ENCODE results near the gene SGO2.

The SGO2 gene

GRCh38 chr2:200525882-200526651 lies at the start of gene SGO2:
SGO2 (plus strand) TSS chr2:200526207; CDS start chr2:200532976, 6,769 bp downstream.
- peak; percentile 58 for DNase-seq

GRCh38 chr2:200476836-200477235 lies 49.2 kb upstream of the SGO2 start:
- DNase-seq, result no peak

- no peak for DNase-seq
Measured at GRCh38 chr2:200477667-200478131, 48.3 kb upstream of the SGO2 start.

- DNase-seq, result no peak
Measured at GRCh38 chr2:200479692-200480265, 46.2 kb upstream of the SGO2 start.

GRCh38 chr2:200482194-200482593 lies 43.8 kb upstream of the SGO2 start:
- DNase-seq, result no peak

- DNase-seq, result no peak
Measured at GRCh38 chr2:200483729-200484198, 42.2 kb upstream of the SGO2 start.

- DNase-seq, result no peak
Measured at GRCh38 chr2:200484934-200485333, 41.1 kb upstream of the SGO2 start.

GRCh38 chr2:200486529-200486928 lies 39.5 kb upstream of the SGO2 start:
- no peak for DNase-seq

GRCh38 chr2:200488169-200488568 lies 37.8 kb upstream of the SGO2 start:
- DNase-seq, result no peak

GRCh38 chr2:200490001-200490400 lies 36.0 kb upstream of the SGO2 start:
- DNase-seq, result no peak

- DNase-seq, result no peak
Measured at GRCh38 chr2:200492656-200493055, 33.4 kb upstream of the SGO2 start.

GRCh38 chr2:200494048-200494447 lies 32.0 kb upstream of the SGO2 start:
- DNase-seq, result no peak

GRCh38 chr2:200496696-200497095 lies 29.3 kb upstream of the SGO2 start:
- DNase-seq, result no peak

GRCh38 chr2:200498402-200499162 lies 27.4 kb upstream of the SGO2 start:
- DNase-seq, result no peak

- no peak for DNase-seq
Measured at GRCh38 chr2:200502196-200502595, 23.8 kb upstream of the SGO2 start.

GRCh38 chr2:200506679-200507078 lies 19.3 kb upstream of the SGO2 start:
- DNase-seq, result no peak

- DNase-seq, result no peak
Measured at GRCh38 chr2:200507179-200507578, 18.8 kb upstream of the SGO2 start.

- no peak for DNase-seq
Measured at GRCh38 chr2:200509235-200509611, 16.8 kb upstream of the SGO2 start.

GRCh38 chr2:200509612-200510433 lies 16.2 kb upstream of the SGO2 start, which contains the start of gene KCTD18:
KCTD18 (minus strand) TSS chr2:200510068; CDS start chr2:200507016, 3,052 bp downstream.
- peak; percentile 7 for DNase-seq

GRCh38 chr2:200515155-200515554 lies 10.9 kb upstream of the SGO2 start:
- DNase-seq, result no peak

- no peak for DNase-seq
Measured at GRCh38 chr2:200523158-200523557, 2.8 kb upstream of the SGO2 start.

- no peak for DNase-seq
Measured at GRCh38 chr2:200523604-200524003, 2.4 kb upstream of the SGO2 start.

- no peak for DNase-seq
Measured at GRCh38 chr2:200525066-200525465, 941 bp upstream of the SGO2 start.

Measured in NCI-H524 treated with DMSO at 0.1 percent for 48 hours (cell line).